HG02943 (cell line): ENCODE results near the gene PLA2G6.

Experiments used
- ATAC-seq: cut with Tn5 transposase; IDR thresholded peaks from one replicate; pipeline ENCODE4 v1.9.1; 2021; ENCODE audit warnings: mild to moderate bottlenecking, low read depth, moderate library complexity; ENCODE audit not compliant: unreplicated experiment

PLA2G6 gene

DNA sequence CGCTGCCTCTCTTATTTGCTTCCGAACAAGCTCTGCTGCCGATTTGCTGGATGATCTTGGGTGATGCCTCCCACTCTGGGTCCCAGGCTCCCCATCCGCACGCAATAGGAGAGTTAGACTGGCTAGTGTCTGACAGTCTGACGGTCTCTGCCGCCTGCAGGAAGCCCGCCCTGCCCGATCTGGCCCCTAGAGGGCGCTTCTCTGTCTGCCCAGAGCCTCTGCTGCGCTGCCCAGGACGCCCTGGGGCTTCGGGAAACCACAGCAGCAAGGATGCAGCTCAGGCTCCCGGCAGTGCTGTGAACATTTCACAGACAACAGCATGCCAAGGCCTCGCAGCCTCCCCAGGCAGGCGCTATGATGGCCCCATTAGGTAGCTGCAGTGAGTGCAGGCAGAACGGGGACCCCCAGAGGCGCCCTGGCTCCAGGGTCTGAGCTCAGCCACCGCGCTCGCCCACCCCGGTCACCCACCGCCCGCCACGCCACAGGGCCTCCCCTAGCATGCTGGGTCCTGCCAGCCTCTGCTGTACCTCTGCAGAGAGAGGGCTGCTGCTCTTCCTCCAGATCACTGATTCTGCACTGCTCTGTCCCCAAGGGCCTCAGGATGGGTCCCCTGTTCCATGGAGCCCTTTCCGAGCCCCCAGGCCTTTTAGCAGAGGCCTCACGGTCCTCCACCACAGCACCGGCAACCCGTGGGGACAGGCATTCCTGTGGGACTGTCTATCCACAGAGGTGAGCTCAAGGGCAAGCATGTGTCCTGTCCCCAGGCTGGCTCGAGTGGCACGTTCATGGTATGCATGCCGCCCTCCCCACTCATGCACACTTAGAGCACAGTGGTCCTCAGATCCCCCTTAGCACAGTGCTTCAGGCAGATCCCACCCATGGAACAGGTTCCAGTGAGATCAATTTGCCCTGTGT is 66.9 kb downstream of the PLA2G6 start:
- no peak for ATAC-seq

DNA sequence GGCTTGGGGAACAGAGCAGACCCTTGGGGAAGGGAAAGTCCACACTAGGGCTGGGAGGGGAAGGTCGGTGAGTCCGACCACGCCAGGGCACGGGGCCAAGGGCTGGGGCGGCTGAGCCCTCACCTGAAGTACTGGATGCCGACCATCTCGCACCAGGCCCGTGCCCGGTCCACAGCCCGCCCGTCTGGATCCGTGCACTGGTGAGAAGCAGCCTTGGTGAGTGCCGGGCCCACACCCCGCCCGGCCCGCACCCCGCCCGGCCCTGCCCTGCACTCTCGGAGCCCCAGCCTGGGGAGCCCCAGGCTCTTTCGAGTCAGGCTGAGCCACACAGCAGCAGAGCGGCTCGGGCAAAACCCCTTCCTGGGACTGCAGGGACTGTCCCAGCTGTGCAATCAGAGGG is 69.2 kb downstream of the PLA2G6 start:
- no peak for ATAC-seq

- ATAC-seq, result no peak
Measured at GRCh38 chr22:38111925-38112355, 69.7 kb downstream of the PLA2G6 start.

DNA sequence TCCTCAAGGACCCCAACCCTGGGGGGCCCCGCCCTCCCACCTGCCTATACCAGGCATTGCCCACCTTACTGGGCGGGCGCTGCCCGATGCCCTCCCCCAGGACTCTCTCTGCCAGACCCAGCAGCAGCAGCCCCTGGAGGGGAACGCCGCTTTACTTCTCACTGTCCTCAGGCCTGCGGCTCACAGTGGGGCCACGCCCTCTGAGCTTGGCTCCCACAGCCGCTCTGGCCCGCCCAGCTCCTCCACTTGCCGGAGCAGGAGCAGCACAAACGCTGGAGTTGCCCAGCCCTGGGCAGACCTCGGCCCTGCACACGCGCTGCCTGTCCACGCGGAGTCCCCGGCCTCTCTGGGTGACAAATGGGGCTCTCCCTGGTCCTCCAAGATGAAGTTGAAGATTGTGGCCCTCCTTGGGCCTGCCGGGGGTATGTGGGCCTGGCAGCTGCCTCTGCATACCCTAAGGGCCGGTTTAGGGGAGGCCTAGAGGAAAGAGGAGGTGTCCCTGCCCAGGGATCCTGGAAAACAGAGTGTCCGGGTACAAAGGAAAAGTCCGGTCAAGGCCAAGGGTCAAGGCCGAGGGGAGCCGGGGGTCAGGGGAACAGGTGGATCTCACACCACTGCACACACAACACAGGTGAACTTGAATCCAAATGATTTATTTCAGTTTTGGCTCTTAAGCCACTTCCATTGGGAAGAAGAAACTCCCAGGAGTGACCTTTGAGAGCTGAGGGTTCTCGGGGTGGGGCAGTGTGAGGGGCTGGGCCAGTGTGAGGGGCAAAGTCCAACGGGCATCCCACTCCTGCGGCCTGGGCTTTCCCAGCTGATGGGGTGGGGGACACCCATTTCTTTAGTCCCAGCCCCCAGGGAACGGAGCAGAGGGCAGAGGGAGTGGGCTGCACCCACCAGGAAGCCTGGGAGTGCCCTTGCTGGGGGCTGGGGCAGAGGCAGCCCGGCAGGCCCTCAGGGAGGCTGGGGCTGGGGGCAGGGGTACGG is 70.5 kb downstream of the PLA2G6 start:
- ATAC-seq, result no peak

GRCh38 chr22:38110008-38110862 is 71.4 kb downstream of the PLA2G6 start, which contains the start of gene BAIAP2L2:
TSS of gene BAIAP2L2 (minus strand) at chr22:38110684. CDS start at chr22:38110525, 159 bp downstream.
- ATAC-seq, result no peak

DNA sequence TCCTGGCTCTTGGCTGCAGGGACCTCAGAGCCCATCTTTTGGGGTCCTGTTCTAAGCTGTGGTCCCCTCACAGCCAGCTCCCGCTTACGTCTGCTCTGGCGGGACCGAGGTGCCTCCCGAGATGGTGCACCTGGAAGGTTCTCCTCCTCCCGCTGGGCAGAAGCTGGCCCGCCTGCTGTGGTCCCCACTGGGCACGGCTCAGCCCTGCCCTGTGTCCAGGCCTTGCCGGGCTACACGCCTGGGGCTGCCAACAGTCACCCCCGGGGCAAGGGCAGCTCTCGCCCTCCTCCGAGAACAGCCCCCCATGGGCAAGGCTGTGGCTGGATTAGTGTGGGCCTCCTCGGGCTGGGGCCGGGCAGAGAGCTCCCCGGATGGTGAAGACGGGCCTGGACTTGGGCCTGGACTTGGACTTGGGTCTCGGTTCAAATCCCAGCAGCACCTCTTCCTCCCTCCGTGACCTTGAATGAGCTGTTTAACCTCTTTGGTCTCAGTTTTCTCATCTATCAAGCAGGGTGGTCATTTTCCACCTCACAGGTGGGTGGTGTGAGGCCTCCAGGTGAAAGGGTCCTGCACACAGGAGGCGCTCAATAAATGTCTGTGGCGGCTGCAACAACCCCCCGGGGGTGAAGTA is 72.1 kb downstream of the PLA2G6 start:
- no peak for ATAC-seq

DNA sequence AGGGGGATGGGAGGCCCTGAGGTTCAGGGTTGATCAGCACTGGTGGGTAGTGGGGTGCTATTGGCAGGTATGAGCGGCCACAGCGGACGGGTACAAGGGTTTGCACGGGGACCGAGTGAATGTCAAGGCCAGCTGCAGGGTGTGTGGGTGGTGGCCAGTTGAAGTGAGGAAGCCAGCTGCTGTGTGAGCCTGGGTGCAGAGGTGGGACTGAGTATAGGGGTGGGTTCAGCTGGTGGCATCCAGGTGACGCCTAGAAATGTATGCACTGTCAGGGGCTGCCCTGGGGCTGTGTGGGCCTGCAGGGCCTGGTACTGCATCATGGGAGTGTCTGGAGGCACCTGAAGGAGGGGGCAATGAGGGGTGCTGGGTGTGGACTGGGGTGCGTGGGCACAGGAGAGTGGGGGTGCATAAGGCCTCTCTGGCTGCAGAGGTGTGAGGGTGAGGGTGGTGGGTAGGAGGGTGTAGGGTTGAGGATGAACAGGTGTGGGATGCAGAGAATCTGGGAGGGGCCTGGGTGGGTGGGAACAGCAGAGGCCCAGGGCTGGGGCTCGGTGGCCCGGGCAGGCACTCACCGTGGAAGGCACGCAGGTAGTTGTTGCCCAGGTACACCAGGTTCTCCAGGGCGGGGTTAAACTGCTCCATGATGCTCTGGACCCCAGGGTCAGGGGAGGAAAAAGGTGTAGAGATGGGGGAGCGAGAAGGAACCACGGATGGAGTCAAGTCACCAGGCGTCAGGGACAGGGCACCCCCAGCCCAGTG is 72.9 kb downstream of the PLA2G6 start:
- no peak for ATAC-seq

GRCh38 chr22:38107692-38108515 is 73.7 kb downstream of the PLA2G6 start:
- no peak for ATAC-seq

DNA sequence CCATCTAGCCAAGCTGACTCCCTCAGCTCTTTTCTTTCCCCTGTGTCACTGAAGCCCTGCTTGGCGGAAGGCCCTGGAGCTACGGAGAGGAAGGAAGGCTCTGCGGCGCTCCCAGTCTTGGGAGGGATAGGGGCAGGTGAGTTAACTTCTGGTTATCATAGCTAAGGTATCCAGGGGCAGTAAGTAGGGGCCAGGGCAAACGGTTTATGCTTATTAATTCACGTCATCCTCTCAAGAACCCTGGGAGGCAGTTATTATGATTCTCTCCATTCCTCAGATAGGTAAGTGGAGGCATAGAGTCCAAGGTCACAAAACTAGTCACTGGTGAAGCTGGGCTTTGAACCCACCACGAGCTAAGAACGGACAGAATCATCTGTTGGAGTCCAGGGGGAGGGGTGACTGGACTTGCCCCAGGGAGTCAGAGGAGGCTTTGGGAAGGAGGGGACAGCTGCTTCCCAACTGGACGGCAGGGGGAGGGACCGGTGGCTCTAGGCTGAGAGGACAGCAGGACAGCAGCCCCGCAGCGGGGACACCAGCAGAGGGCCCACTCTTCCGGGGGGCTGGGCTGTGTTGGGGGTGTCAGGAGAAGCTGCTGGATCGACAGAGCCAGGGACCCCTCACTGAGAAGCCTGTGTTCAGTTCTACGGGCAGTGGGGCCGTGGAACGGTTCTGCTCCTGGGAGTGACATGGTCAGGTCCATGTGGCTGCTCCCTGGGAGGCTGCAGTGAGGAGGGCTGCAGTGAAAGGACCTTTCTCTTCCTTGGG is 74.6 kb downstream of the PLA2G6 start:
- no peak for ATAC-seq

GRCh38 chr22:38104084-38104483 is 77.5 kb downstream of the PLA2G6 start:
- ATAC-seq, result no peak

GRCh38 chr22:38103641-38104040 is 78.0 kb downstream of the PLA2G6 start:
- no peak for ATAC-seq

GRCh38 chr22:38098410-38099249 is 83.0 kb downstream of the PLA2G6 start:
- no peak for ATAC-seq

DNA sequence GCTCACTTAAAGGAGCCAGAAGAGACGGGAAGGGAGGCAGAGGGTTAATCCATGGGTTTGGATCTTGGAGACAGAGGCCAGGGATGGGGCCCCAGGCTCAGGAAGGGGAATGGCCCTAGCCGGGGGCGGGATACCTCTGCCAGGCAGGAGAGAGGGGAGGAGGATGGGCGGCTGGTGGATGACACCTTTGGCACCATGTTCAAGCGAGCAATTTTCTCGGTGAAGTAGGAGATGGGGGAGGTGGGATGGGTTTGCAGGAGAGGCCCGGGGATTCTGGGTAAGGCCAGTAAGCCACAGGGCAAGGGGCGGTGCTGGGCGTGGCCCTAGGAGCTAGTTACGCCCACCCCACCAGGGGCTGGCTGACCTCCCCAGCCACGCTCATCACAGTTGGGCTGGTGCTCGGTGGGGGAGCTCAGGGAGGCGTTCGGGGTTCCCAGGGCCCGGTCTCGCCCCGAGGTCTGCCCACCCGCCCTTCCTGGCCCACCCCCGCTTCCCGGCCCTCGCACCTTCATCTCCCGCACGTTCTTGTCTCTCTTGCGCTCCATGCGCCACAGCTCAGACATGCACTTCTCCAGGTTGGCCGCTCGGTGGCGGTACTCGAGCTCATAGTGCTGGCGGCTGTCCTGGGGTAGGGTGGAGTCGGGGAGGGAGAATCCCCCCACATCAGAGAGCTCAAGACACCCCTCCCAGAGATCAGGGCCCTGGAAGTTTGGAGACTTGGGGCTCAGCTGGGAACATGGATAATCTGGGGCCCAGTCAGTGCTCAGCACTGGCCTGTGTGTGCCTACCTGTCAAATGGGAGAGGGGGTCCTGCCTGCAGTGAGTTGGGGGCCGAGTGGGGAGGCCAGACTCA is 83.8 kb downstream of the PLA2G6 start:
- ATAC-seq, result no peak

- ATAC-seq, result no peak
Measured at GRCh38 chr22:38097058-38097457, 84.6 kb downstream of the PLA2G6 start.

- no peak for ATAC-seq
Measured at GRCh38 chr22:38089474-38089851, 92.2 kb downstream of the PLA2G6 start.
